Astrocyte (in vitro differentiated cells and primary cell): ENCODE data around the gene JAKMIP2.

ENCODE experiments used
- CTCF ChIP-seq: IDR thresholded peaks from 2 replicates; pipeline ENCODE4 v1.5.1; 2011; ENCODE audit warnings: low read depth, mild to moderate bottlenecking, inconsistent platforms, low read length, moderate library complexity; ENCODE audit not compliant: insufficient read depth
- EZH2 ChIP-seq: IDR thresholded peaks from 2 replicates; pipeline ENCODE4 v1.6.1; 2012; ENCODE audit warnings: mild to moderate bottlenecking, low read length, inconsistent platforms; ENCODE audit not compliant: insufficient read depth

- TF ChIP-seq CTCF (no peak), EZH2 (no peak)
These were observed 91.4 kb downstream of the JAKMIP2 start for GRCh38 chr5:147691130-147691529.
